ENCODE measurements around the gene IL17A.

Gene IL17A

DNA sequence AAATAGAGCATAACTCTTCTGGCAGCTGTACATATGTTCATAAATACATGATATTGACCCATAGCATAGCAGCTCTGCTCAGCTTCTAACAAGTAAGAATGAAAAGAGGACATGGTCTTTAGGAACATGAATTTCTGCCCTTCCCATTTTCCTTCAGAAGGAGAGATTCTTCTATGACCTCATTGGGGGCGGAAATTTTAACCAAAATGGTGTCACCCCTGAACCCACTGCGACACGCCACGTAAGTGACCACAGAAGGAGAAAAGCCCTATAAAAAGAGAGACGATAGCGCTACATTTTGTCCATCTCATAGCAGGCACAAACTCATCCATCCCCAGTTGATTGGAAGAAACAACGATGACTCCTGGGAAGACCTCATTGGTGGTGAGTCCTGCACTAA lies at the start of gene IL17A:
TSS of gene IL17A (plus strand) at position 301 of the 400 bp plus-strand sequence. CDS start at position 358, 57 bp downstream.
- no peak for DNase-seq

GRCh38 chr6:52136934-52137467 lies 49.2 kb upstream of the IL17A start:
- no peak for DNase-seq

DNA sequence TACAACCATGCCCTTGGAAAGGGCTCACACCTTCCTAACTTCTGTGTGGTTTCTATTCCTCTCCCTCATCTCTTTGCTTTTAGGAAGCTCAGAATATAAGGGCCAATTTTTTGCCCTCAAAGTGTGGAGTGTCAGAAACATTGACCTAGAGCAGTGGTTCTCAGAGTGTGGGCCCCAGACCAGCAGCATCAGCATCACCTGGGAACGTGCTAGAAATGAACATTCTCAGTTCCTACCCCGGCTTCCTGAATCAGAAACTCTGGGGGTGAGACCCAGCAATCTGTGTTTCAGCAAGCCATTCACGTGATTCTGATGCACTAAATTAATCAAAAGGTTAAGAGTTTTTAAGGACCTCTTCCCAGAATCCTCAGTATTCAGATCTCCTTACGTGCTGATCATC lies 47.9 kb upstream of the IL17A start:
- DNase-seq, result no peak

- no peak for DNase-seq
Observed at GRCh38 chr6:52139985-52140680, 46.0 kb upstream of the IL17A start.

GRCh38 chr6:52141596-52141995 lies 44.6 kb upstream of the IL17A start:
- no peak for DNase-seq

DNA sequence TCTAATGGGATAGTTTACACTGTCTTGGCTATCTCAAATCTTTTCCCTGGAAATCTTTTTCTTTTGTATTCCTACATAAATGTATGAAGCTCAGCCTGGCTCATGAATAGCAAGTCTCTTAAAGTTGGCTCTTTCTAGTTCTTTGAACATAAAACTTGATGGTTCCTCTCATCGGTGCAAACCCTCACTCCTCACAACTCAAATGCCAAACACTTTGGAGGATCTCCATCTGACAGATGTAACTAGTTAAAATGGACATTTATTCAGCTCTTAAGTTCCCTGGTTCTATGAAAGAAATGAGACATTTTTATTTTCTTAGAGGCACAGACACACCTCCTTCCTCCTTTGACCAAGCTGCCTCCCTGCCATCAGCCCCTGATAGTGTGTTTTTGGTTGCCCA lies 43.6 kb upstream of the IL17A start:
- DNase-seq, result no peak

DNA sequence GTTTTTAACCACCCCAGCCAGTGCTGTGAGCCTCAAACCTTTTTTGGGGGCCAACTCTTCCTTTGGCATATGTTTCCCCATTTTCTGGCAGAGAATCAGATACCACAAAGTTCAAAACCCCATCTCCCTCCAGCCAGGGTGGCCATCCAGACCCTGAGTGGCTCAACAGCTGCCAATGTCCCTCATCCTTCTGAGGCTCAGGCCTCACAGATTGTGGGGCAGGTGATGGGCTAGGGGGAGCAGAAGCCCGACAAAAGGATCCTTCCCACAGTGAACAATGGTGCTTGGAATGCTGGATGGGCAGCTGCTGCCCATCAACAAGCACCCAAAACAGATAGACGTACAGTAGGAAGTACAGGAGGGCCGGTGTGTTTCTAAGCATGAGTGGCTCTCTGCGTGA lies 42.6 kb upstream of the IL17A start:
- no peak for DNase-seq

GRCh38 chr6:52144196-52145076 lies 41.7 kb upstream of the IL17A start:
- DNase-seq, result no peak

- no peak for DNase-seq
Observed at GRCh38 chr6:52146851-52147445, 39.2 kb upstream of the IL17A start.

DNA sequence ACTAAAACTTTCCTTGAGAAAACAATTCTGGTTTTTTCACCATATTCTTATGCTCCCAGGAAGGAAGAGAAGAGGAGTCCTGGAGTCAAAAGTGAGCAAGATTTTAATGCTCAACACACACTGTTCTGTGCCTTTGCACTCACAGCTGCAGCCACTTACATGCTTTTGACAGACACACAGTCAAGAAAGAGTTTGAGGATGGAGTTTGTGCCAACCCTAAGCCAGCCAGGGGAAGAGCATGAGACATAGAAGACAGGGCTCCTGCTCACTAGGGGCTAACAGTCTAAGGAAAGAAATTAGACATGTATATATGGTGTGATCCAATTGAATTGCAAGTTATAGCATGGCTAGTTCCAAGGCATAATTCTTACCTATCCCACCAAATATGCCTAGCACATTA lies 37.1 kb upstream of the IL17A start:
- no peak for DNase-seq

DNA sequence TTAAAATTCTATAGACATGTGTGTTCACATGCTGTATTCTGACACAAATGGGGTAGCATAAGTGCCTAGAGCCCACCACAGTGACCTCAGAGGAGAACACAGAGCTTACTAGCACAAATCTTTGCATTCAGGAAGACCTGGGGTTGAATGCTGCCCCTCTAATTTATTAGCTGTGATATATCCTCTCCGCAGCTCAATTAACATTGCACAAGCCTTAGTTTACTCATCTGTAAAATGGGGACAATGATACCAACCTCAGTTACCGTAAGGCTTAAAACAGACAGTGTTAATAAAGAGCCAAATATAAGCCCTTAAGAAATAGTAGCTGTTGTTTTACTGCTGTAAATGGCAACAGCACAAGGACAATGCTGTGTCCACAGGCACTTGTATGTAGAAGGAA lies 36.2 kb upstream of the IL17A start:
- no peak for DNase-seq

- no peak for DNase-seq
Observed at GRCh38 chr6:52152070-52152423, 34.1 kb upstream of the IL17A start.

DNA sequence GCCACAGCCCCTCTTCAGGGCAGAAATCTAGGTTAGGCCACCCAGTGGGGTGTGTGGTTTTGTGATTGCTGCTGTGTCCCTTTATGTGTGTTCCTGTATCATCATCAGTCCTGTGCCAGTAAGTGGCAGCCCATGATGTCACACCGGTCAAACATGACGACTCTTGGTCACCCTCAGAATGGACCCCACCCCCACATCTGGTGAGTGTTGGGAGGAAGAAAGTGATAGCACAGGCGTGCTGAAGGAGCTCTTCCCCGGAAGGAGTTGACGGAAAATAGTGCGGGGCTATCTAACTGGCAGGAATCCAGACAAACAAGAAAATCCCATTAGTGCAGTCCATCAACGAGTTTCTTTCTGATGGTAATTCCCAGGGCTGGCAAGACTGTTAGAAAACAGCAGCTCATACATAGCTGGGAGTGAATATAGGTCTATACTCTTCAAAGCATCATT lies 33.4 kb upstream of the IL17A start:
- no peak for DNase-seq

- DNase-seq, result no peak
Observed at GRCh38 chr6:52154381-52154780, 31.8 kb upstream of the IL17A start.

DNA sequence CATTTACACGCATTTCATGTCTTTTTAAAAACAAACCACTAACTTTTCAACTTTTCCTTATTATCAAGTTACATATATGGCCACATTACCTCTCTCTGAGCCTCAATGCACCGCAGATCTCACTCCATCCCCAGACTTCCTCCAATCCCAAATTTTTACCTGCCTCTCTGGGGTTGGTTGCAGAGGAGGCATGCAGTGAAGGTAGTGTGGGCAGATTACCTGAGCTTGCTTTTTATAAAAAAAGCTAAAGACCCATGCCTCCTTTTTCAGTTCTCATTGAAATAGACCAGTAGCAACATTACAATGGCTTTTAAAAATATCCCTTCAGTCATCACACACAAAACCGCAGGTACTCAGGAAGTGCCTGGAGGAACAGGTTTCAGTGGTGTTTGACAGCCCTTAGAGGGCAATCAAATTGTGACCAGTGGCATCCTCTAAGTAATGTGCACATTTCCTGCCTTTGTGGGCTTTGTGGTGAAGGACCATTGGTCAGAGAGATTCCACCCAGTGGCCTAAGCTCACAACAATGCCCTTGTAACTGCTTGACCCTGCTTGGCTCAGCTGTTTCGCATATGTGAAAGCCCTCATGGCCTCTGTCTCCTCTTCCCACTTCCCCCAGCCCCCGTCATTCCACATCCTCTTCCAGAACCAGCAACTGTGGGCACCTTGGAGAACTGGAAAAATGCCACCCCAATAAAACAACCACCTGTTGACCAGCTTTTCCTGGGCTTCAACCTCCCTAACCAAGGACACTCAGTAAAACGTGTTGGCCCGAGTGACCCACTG lies 30.2 kb upstream of the IL17A start:
- no peak for DNase-seq

- DNase-seq, result no peak
Observed at GRCh38 chr6:52157301-52157941, 28.8 kb upstream of the IL17A start.

DNA sequence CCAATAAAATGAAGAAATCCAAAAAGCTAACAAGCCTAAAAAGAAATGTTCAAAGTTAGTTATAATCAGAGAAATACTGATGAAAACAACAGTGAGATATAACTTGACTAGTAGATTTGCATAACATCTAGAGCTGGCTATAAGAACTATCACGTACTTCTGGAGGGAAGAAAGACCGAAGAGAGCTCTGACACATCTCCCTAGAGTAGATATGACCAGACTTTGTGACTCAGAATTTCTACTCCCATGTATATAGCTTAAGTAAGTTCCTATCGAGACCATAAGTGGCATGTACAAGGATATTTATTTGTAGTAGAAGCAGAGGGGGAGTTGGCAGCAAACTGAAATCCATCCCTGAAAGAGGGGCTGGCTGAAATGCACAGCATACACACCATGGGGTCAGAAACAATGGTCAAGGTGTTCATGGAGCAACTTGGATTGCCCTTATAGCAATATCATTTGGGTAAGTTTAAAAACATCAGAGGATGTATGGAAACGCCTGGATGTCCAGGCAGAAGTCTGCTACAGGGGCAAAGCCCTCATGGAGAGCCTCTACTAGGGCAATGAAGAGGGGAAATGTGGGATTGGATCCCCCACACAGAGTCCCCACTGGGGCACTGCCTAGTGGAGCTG lies 25.6 kb upstream of the IL17A start:
- no peak for DNase-seq

- no peak for DNase-seq
Observed at GRCh38 chr6:52161689-52162438, 24.3 kb upstream of the IL17A start.

DNA sequence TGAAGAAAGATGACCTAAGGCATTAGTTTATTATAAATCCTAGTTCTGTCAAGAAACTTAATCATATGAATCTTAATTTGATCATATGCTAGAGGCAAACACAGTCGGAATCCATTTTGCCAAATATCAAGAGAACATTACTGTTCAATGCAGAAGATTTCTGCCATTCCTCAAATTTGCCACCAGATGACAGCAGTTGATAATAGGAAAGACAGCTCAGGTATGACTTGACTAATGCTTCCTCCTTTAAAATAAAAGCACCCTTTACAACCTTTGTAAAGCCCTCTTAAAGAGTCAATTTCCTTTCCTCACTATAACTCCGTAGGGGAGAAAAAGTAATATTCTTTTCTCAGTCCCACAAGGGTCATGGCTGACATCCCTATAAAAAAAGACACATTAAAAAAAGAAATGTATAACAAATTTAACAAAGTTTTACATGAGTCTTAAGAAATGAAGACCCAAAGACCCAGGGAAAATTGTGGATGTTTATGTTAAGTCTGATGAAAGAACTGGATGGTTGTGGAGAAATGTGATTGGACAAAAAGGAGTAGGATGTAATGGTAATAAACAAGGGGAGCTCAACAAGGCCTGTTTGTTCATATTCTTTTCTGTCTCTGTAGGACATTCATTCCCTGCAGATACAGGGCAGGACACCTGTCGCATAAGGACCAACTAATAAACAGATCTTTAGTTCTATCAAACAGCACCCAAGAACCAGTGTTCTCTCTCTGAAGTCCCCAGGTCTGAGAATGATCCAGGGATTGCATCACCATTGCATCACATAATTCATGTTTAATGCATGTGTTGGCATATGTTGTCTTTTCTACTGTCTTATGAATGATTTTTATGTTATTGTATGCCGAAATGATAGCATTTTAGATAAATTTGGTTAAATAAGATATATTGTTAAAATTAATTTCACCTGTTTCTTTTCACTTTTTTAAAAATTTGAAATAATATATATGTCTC lies 23.0 kb upstream of the IL17A start:
- no peak for DNase-seq
